Fibroblast of lung (primary cell): ENCODE measurements around the gene MCIDAS. TPM values are rescaled to one million over a fixed set of nuclear protein-coding genes. Genes with fewer than 3 reads are reported as not detected.

ENCODE experiments used
- DNase-seq, 2 donors: peaks; one replicate each; pipeline versions ENCODE4 v3.0.0 to v3.0.0-alpha.2; 2010; ENCODE audit warnings: low read depth in 2 of 2
- H2AFZ ChIP-seq: 2 replicates; pipeline ENCODE4 v1.5.1; 2012; ENCODE audit warnings: low read length, control low read depth, inconsistent platforms
- H3K27ac ChIP-seq: 2 replicates; pipeline ENCODE4 v1.5.1; 2011; ENCODE audit warnings: low read length, control low read depth; ENCODE audit not compliant: insufficient read depth
- H3K27me3 ChIP-seq: 2 replicates; pipeline ENCODE4 v1.5.1; 2011; ENCODE audit warnings: mild to moderate bottlenecking, low read length; ENCODE audit not compliant: control insufficient read depth, insufficient read depth
- H3K36me3 ChIP-seq: 2 replicates; pipeline ENCODE4 v1.5.1; 2011; ENCODE audit warnings: low read length; ENCODE audit not compliant: control insufficient read depth, insufficient read depth
- H3K4me1 ChIP-seq: 2 replicates; pipeline ENCODE4 v1.5.1; 2011; ENCODE audit warnings: low read length; ENCODE audit not compliant: control insufficient read depth, insufficient read depth; ENCODE audit errors: extremely low read depth
- H3K4me2 ChIP-seq: 2 replicates; pipeline ENCODE4 v1.5.1; 2011; ENCODE audit warnings: low read length, control low read depth; ENCODE audit not compliant: insufficient read depth; ENCODE audit errors: extremely low read depth
- H3K4me3 ChIP-seq, 4 experiments: fragments of 200-600 bp in 1 of 4; sonication (generic) in 1 of 4; replicated peaks in 1 of 4; 2 replicates each; pipeline ENCODE4 v1.5.1; 2011 to 2016; ENCODE audit warnings: low read length in 4 of 4, low read depth in 3 of 4, mild to moderate bottlenecking in 3 of 4, control low read depth in 2 of 4, inconsistent platforms in 1 of 4, mixed read lengths in 1 of 4; ENCODE audit not compliant: insufficient read depth in 1 of 4; ENCODE audit errors: control extremely low read depth in 1 of 4
- H3K79me2 ChIP-seq: 2 replicates; pipeline ENCODE4 v1.5.1; 2012; ENCODE audit warnings: mild to moderate bottlenecking, low read length, inconsistent platforms; ENCODE audit not compliant: control insufficient read depth, insufficient read depth
- H3K9ac ChIP-seq: 2 replicates; pipeline ENCODE4 v1.5.1; 2011; ENCODE audit warnings: mild to moderate bottlenecking, low read length, control low read depth; ENCODE audit not compliant: insufficient read depth
- H3K9me3 ChIP-seq: 2 replicates; pipeline ENCODE4 v1.5.1; 2012; ENCODE audit warnings: low read depth, low read length; ENCODE audit not compliant: control insufficient read depth, insufficient read depth
- H4K20me1 ChIP-seq: 2 replicates; pipeline ENCODE4 v1.5.1; 2011; ENCODE audit warnings: low read length; ENCODE audit not compliant: control insufficient read depth, insufficient read depth; ENCODE audit errors: extremely low read depth
- EZH2 ChIP-seq: IDR thresholded peaks from 2 replicates; pipeline ENCODE4 v1.5.1; 2012; ENCODE audit warnings: low read length, control low read depth, mild to moderate bottlenecking; ENCODE audit errors: missing control alignments
- polyA minus RNA-seq: library from RNA; depleted of rRNA, polyadenylated mRNA; stranded (reverse); fragments of >200 nt; gene quantifications from 2 replicates; pipeline ENCODE4 v1.2.3, GENCODE V29; 2011; ENCODE audit warnings: low replicate concordance
- polyA plus RNA-seq, 2 donors: library from polyadenylated mRNA; depleted of rRNA in 1 of 2; stranded (reverse) in 1 of 2; unstranded in 1 of 2; fragments of >200 nt; gene quantifications; 2 replicates each; pipeline ENCODE4 v1.2.1, GENCODE V29; 2011 to 2012; ENCODE audit warnings: missing spikeins in 1 of 2
- total RNA-seq: library from RNA; depleted of rRNA; stranded (reverse); fragments of >200 nt; gene quantifications from 2 replicates; pipeline ENCODE4 v1.2.1, GENCODE V29; 2014
- TF ChIP-seq, protein P1 (sequence below), 2 donors: IDR thresholded peaks in 1 of 2; conservative IDR thresholded peaks in 1 of 2; 1 replicate in 1 of 2; 2 replicates in 1 of 2; pipeline ENCODE4 v1.5.1; 2011 to 2012; ENCODE audit warnings: low read length in 2 of 2, control low read depth in 1 of 2, inconsistent platforms in 1 of 2, low read depth in 1 of 2, mild to moderate bottlenecking in 1 of 2

MCIDAS gene
- total RNA-seq (not detected in 2 replicates), polyA plus RNA-seq (not detected in 2 replicates), polyA minus RNA-seq (not detected in 2 replicates)
- not detected in 2 replicates for polyA plus RNA-seq (2012)

DNA sequence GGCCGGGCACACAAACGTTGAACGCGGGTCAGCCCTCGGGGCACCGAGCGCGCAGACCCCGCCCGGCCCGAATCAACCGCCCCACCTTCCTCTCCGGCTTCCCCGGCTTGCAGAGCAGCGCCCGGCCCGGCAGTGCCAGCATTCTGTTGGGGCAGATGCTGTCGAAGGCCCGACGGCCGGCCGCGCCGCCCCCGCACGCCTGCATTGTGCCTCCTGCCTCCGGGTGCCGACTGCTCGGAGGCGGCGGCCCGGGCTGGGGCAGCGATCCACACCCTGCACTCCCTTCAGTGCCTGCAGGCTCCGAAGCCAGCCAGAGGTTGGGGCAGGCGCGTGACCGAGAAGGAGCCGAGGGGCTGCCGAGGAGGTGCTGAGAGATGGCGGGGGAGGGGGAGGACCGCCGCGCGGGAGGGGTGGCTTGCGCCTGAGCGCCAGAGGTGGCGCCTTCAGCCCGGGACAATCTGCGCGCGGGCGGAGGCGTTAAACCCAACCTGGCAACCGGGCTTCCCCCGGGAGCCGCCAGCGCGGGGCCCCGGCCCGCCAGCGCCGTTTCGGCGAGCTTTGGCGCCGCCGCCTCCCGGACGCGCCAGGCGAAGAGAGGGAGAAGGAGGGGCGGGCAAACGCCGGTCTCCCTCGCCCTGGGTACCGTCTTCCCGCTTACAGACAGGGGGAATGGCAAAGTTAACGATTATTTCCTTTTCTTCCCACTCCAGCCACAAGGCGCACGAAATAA is at the start of gene MCIDAS:
Gene MCIDAS, minus strand, starts transcription at position 382 of the 730 bp plus-strand sequence. Its CDS starts 177 bp downstream, at position 205.
- Histone ChIP-seq H3K9ac (no peak within 1 kb of the TSS), H3K4me3 (peak within 1 kb of the TSS in 3 of 4 experiments; percentile 12 to 44 (median 17)), H3K9me3 (no peaks in the 10 kb centered on the region), H3K36me3 (no peaks in the 10 kb centered on the region), H4K20me1 (no peaks in the 10 kb centered on the region), H3K4me1 (no peaks in the 10 kb centered on the region), H3K79me2 (no peaks in the 10 kb centered on the region), H2AFZ (no peak within 1 kb of the TSS), H3K4me2 (peak within 1 kb of the TSS; percentile 62), H3K27ac (no peak within 1 kb of the TSS), H3K27me3 (peaks cover 94% of the 10 kb centered on the region)
- peak in 1 of 2 donors; percentile 25 for DNase-seq
- TF ChIP-seq EZH2, result no peak
- TF ChIP-seq, protein P1, sequence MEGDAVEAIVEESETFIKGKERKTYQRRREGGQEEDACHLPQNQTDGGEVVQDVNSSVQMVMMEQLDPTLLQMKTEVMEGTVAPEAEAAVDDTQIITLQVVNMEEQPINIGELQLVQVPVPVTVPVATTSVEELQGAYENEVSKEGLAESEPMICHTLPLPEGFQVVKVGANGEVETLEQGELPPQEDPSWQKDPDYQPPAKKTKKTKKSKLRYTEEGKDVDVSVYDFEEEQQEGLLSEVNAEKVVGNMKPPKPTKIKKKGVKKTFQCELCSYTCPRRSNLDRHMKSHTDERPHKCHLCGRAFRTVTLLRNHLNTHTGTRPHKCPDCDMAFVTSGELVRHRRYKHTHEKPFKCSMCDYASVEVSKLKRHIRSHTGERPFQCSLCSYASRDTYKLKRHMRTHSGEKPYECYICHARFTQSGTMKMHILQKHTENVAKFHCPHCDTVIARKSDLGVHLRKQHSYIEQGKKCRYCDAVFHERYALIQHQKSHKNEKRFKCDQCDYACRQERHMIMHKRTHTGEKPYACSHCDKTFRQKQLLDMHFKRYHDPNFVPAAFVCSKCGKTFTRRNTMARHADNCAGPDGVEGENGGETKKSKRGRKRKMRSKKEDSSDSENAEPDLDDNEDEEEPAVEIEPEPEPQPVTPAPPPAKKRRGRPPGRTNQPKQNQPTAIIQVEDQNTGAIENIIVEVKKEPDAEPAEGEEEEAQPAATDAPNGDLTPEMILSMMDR (conservative IDR thresholded peaks at IDR 0.05 in 1 of 2, IDR thresholded peaks at IDR 0.05 in 1 of 2; ENCODE audit: low read depth in 1 of 2, low read length in 2 of 2), result no peak

DNA sequence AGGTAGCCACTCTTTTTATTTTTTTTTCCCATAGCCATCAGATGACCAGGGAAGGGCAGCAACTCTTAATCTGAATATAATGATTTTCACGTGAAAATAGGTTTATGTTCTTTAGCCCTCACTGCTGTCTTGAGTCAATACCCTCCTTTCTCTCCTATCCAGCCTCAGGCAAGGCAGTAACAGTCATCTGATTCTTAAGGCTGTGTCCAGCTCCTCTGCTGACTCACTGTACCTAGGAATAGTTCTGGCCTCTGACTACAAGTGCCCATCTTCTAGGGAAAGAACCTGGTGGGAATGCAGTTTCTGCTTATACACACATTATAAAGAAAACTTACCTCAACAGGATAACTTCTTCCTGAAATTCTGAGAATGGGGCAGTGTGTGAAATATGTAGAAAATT is 49.7 kb upstream of the MCIDAS start:
- no peak overlapping the region for H3K4me2 ChIP-seq
- peak in 1 of 2 donors; percentile 40 for DNase-seq
- no peaks in the 10 kb centered on the region for H3K79me2 ChIP-seq
- no peak overlapping the region for H3K9ac ChIP-seq
- no peaks in the 10 kb centered on the region for H3K9me3 ChIP-seq
- no peaks in the 10 kb centered on the region for H3K27me3 ChIP-seq
- H3K4me3 ChIP-seq, result no peak overlapping the region
- no peaks in the 10 kb centered on the region for H4K20me1 ChIP-seq
- H2AFZ ChIP-seq, result no peak overlapping the region
- TF ChIP-seq, protein P1 (conservative IDR thresholded peaks at IDR 0.05 in 1 of 2, IDR thresholded peaks at IDR 0.05 in 1 of 2; ENCODE audit: low read depth in 1 of 2, low read length in 2 of 2), result no peak
- TF ChIP-seq EZH2, result no peak
- peaks cover 6% of the 10 kb centered on the region for H3K36me3 ChIP-seq
- H3K4me1 ChIP-seq, result no peaks in the 10 kb centered on the region
- H3K27ac ChIP-seq, result no peak overlapping the region

GRCh38 chr5:55258339-55258738 is 31.2 kb upstream of the MCIDAS start:
- no peaks in the 10 kb centered on the region for H3K4me1 ChIP-seq
- no peaks in the 10 kb centered on the region for H3K9me3 ChIP-seq
- H3K4me3 ChIP-seq, result no peak overlapping the region
- TF ChIP-seq EZH2, result no peak
- TF ChIP-seq, protein P1 (conservative IDR thresholded peaks at IDR 0.05 in 1 of 2, IDR thresholded peaks at IDR 0.05 in 1 of 2; ENCODE audit: low read depth in 1 of 2, low read length in 2 of 2), result no peak
- H3K27ac ChIP-seq, result no peak overlapping the region
- H3K79me2 ChIP-seq, result no peaks in the 10 kb centered on the region
- no peak for DNase-seq
- H3K27me3 ChIP-seq, result no peaks in the 10 kb centered on the region
- H3K4me2 ChIP-seq, result no peak overlapping the region
- no peak overlapping the region for H3K9ac ChIP-seq
- no peak overlapping the region for H2AFZ ChIP-seq
- H3K36me3 ChIP-seq, result peaks cover 6% of the 10 kb centered on the region
- H4K20me1 ChIP-seq, result no peaks in the 10 kb centered on the region
